Common myeloid progenitor, CD34-positive (primary cell): ENCODE measurements around the gene DKKL1.

Experiments used
- CTCF ChIA-PET: fragments of 350-600 bp; sonication (Branson Sonifier 250); formaldehyde crosslinking; loops from one replicate; lab custom pipeline; 2021; ENCODE audit warnings: antibody characterized with exemption; lab: Charles Lee
- POLR2A ChIA-PET: fragments of 350-600 bp; sonication (Branson Sonifier 250); formaldehyde crosslinking; loops from one replicate; lab custom pipeline; 2021; ENCODE audit warnings: antibody characterized with exemption; lab: Charles Lee
- DNase-seq, 3 donors: peaks; one replicate each; pipeline versions ENCODE4 v3.0.0 to v3.0.0-alpha.2; 2013
- H3K27ac ChIP-seq, 2 experiments: 1 replicate in 1 of 2; 2 replicates in 1 of 2; pipeline ENCODE4 v1.7.0; 2013; ENCODE audit warnings: inconsistent platforms in 2 of 2, low read length in 2 of 2, mild to moderate bottlenecking in 2 of 2, low read depth in 1 of 2, moderate library complexity in 1 of 2; ENCODE audit not compliant: severe bottlenecking in 2 of 2, insufficient read depth in 1 of 2, poor library complexity in 1 of 2
- H3K27me3 ChIP-seq, 5 experiments: replicated peaks in 2 of 5; 1 replicate in 3 of 5; 2 replicates in 2 of 5; pipeline versions ENCODE4 v1.6.1 to v1.7.0; 2013; ENCODE audit warnings: low read length in 4 of 5, mild to moderate bottlenecking in 2 of 5, moderate library complexity in 2 of 5, inconsistent platforms in 1 of 5; ENCODE audit not compliant: insufficient read depth in 5 of 5, control insufficient read depth in 4 of 5
- H3K36me3 ChIP-seq, 4 experiments: 1 replicate in 2 of 4; 2 replicates in 2 of 4; pipeline versions ENCODE4 v1.6.1 to v1.7.0; 2013; ENCODE audit warnings: low read length in 3 of 4, control low read depth in 1 of 4, mild to moderate bottlenecking in 1 of 4; ENCODE audit not compliant: control insufficient read depth in 4 of 4, insufficient read depth in 4 of 4
- H3K4me1 ChIP-seq, 4 experiments: 1 replicate in 3 of 4; 2 replicates in 1 of 4; pipeline versions ENCODE4 v1.6.1 to v1.7.1; 2013; ENCODE audit warnings: low read length in 3 of 4, mild to moderate bottlenecking in 3 of 4, control low read depth in 1 of 4, inconsistent platforms in 1 of 4, moderate library complexity in 1 of 4; ENCODE audit not compliant: control insufficient read depth in 4 of 4, insufficient read depth in 4 of 4; ENCODE audit errors: control extremely low read depth in 1 of 4
- H3K4me3 ChIP-seq, 7 experiments: 1 replicate in 4 of 7; 2 replicates in 3 of 7; pipeline versions ENCODE4 v1.5.1 to v1.7.0; 2013; ENCODE audit warnings: mild to moderate bottlenecking in 7 of 7, low read length in 6 of 7, moderate library complexity in 6 of 7, inconsistent platforms in 2 of 7, low read depth in 2 of 7, control low read depth in 1 of 7; ENCODE audit not compliant: insufficient read depth in 4 of 7, control insufficient read depth in 1 of 7; ENCODE audit errors: extremely low read depth in 1 of 7
- H3K9me3 ChIP-seq, 5 experiments: 1 replicate in 4 of 5; 2 replicates in 1 of 5; pipeline versions ENCODE4 v1.6.1 to v1.7.1; 2013; ENCODE audit warnings: low read length in 4 of 5, mild to moderate bottlenecking in 2 of 5, inconsistent platforms in 1 of 5, low read depth in 1 of 5, moderate library complexity in 1 of 5; ENCODE audit not compliant: control insufficient read depth in 4 of 5, insufficient read depth in 2 of 5; ENCODE audit errors: control extremely low read depth in 1 of 5
- WGBS: methylation state at CpG from one replicate; pipeline ENCODE4 v1.1.5; 2013; ENCODE audit not compliant: insufficient coverage; 5-methylcytosine and 5-hydroxymethylcytosine counted together

Gene DKKL1

DNA sequence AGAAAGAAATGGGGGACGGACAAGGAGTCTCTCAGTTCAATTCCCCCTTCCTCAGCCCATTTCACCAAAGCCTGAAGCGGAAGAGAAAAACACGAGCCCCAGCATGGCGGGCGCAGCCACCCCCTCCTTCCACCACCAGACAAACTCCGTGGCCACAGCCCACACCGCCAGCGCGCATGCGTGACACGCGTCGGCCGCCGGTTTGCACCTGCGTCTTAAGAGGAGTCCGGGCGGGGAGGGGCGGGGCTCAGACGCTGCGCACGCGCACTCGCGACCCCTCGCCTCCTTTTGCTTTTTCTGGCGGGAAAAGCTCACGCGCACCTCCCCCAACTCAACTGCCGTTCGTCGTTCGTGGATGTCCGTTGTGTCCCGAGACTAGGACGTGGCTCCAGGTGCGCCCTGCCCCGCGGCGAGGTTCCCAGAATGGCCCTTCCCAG lies 24.3 kb downstream of the DKKL1 start, which contains the start of gene KASH5:
TSS of gene KASH5 (plus strand) at position 314 of the 437 bp plus-strand sequence. CDS start 2,635 bp downstream, outside the sequence.
- no peak within 1 kb of the TSS for H3K27ac ChIP-seq
- no peaks in the 10 kb centered on the region for H3K36me3 ChIP-seq
- ChIA-PET POLR2A (no interaction called here), CTCF (interaction anchor here (1.0 kb wide), 1 partner anchor 38 kb away, joined by 3 read pairs; no protein-coding TSS in a partner anchor)
- peak; percentile 85 to 87 (median 87) for DNase-seq
- peaks cover 0 to 10% (median 4%) of the 10 kb centered on the region in 4 experiments for H3K4me1 ChIP-seq
- 65% methylated on average over 36 of the region's 40 CpGs for WGBS
- peaks cover 0 to 2% (median 0%) of the 10 kb centered on the region in 5 experiments for H3K27me3 ChIP-seq
- H3K9me3 ChIP-seq: peaks cover 0 to 3% (median 0%) of the 10 kb centered on the region in 5 experiments
- H3K4me3 ChIP-seq: peak within 1 kb of the TSS in 1 of 7 experiments; percentile 10

DNA sequence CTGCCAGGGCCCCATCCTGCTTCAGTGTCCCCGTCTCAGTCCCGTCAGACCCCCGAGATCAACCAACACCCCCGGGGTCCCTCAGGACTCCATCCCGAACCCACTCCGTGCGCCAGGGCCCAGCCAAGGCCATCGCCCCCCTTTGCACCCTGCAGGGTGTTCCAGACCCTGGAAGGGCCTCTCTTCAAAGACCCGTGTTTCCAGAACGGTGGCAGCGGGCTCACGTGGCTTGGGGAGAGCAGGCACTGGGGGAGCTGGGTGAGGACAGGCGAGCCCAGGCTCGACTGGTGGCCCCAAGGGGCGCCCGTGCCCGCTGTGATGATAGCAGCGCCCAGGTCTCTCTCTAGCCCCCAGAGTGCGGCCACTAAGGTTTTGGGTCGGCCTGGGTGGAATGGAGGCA lies 25.7 kb downstream of the DKKL1 start:
- ChIA-PET POLR2A (no interaction called here), CTCF (interaction anchor here (3.8 kb wide), 1 partner anchor 81 kb away, joined by 20 read pairs; no protein-coding TSS in a partner anchor)
- H3K36me3 ChIP-seq: no peaks in the 10 kb centered on the region
- DNase-seq: no peak
- WGBS: 95% methylated on average over 19 of the region's 20 CpGs
- peaks cover 0 to 10% (median 4%) of the 10 kb centered on the region in 4 experiments for H3K4me1 ChIP-seq
- H3K9me3 ChIP-seq: no peaks in the 10 kb centered on the region
- no peak overlapping the region for H3K4me3 ChIP-seq
- H3K27me3 ChIP-seq: peaks cover 0 to 2% (median 0%) of the 10 kb centered on the region in 5 experiments
- no peak overlapping the region for H3K27ac ChIP-seq

DNA sequence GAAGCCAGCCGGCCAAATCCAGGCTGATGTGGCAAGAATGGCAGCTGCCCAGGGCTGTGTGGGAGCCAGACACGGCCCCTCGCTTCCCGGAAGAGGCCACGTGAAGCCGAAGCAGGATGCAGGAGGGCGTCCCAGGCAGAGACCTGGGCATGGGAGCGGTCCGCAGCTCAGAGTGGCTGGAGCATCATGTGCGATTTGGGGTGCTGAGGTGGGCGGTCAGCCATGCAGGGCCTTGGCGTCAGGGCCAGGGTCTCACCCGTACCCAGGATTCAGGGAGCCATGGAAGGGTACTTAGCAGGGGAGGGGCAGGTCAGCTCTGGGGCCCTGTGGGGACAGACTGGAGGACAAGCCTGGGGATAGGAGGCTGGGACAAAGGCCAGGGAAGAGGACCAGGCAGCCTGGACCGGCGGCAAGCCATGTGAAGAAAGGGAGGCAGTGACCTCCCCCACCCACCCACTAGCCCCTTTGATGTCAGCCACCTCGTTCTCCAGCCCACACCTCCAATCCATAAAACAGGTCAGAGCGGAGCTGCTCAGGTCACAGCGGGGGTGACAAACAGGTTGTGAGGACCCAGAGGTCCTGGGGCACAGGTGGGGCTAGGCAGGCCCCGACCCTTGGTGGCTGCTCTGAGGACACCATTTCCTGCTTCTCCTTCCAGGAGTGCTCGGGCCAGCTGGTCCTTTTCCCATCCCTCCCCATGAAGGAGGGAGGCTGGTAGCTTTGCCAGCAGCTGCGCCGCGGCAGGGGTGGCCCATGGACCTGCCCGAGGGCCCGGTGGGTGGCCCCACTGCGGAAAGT lies 26.7 kb downstream of the DKKL1 start:
- ChIA-PET POLR2A (no interaction called here), CTCF (interaction anchor here (0.8 to 3.8 kb wide), 10 partner anchors 10 to 83 kb away, joined by 3 to 23 read pairs (median 7); partner anchors contain the start of genes FLT3LG and GFY)
- WGBS: 93% methylated on average over 22 of the region's 26 CpGs
- Histone ChIP-seq H3K4me1 (peaks cover 0 to 10% (median 4%) of the 10 kb centered on the region in 4 experiments), H3K27me3 (peaks cover 0 to 2% (median 0%) of the 10 kb centered on the region in 5 experiments), H3K4me3 (no peak overlapping the region), H3K9me3 (no peaks in the 10 kb centered on the region), H3K36me3 (no peaks in the 10 kb centered on the region), H3K27ac (no peak overlapping the region)
- DNase-seq: no peak

DNA sequence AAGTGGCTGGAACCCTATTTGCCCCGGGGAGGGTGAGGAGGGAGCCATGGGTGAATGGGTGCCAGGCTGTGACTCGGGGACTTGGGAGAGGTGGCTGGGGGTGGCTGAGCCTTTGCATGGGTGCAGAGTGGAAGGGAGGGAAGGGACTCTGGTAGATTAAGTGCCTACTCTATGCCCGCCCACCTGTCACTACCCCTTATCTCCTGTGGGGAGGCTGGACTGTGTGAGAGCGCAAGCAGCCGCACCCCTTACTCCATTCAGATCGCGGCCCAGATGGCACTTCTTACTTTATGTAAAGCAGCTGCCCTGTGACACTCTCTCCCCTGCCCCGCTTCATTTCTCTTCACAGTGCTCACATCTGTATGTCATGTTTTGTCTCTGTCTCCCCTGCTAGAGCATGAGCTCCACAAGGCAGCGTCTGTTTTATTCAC lies 27.3 kb downstream of the DKKL1 start:
- H3K36me3 ChIP-seq: no peaks in the 10 kb centered on the region
- ChIA-PET POLR2A (no interaction called here), CTCF (interaction anchor here (0.7 to 3.8 kb wide), 17 partner anchors 9 to 88 kb away, joined by 3 to 23 read pairs (median 4); partner anchors contain the start of genes ALDH16A1, FLT3LG and GFY)
- peaks cover 0 to 4% (median 0%) of the 10 kb centered on the region in 5 experiments for H3K27me3 ChIP-seq
- peaks cover 0 to 10% (median 4%) of the 10 kb centered on the region in 4 experiments for H3K4me1 ChIP-seq
- 83% methylated on average over 4 of the region's 9 CpGs for WGBS
- no peak overlapping the region for H3K4me3 ChIP-seq
- no peak overlapping the region for H3K27ac ChIP-seq
- no peaks in the 10 kb centered on the region for H3K9me3 ChIP-seq
- DNase-seq: peak in 1 of 3 donors; percentile 23

DNA sequence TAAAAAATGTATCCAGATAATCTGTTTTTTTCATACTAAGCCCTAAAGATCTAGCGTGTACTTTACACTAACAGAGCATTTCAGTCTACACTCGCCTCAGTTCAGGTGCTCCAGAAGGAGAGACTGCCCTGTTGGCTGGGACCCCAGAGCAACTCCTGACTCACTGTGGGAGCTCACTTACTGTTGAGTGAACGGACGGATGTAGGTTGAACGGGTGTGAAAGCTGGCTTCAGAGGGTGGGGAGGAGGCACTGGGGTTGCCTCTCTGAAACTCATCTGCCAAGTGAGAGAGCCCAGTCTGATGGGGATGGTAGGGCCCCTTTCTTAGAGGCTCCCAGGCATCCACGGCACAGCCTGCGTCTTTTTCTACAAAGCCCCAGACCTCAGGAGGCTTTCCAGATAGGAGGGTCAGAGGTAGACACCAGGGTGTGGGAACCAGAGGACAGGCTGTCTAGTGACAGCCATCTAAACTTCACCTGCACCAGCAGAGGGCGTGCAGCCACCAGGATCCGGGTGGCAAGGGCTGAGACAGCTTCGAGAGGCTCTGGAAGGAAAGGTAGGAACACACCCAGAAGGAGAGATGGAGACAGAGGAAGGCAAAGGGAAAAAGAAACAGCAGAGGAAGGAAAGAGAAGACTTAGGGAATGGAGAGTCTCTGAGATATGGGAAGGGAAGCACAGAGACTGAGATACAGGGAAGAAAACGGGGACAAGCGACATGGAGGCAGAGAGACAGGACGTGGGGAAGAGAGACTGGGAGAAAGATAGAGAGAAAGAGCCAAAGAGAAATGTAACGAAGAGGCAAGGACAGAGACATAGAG lies 28.1 kb downstream of the DKKL1 start:
- POLR2A ChIA-PET: interaction anchor here (0.6 kb wide), 1 partner anchor 82 kb away, joined by 4 read pairs; the partner anchor contains the start of gene FLT3LG
- Histone ChIP-seq H3K4me1 (peaks cover 0 to 10% (median 4%) of the 10 kb centered on the region in 4 experiments), H3K9me3 (no peaks in the 10 kb centered on the region), H3K4me3 (peak overlapping the region in 1 of 7 experiments; percentile 7), H3K27ac (no peak overlapping the region), H3K27me3 (peaks cover 0 to 4% (median 0%) of the 10 kb centered on the region in 5 experiments), H3K36me3 (no peaks in the 10 kb centered on the region)
- peak; percentile 74 to 82 (median 78) for DNase-seq
- CTCF ChIA-PET: interaction anchor here (0.6 to 3.8 kb wide), 20 partner anchors 11 to 290 kb away, joined by 3 to 23 read pairs (median 4); partner anchors contain the start of genes ALDH16A1, FLT3LG and GFY
- WGBS: 34% methylated on average over 11 of the region's 14 CpGs

DNA sequence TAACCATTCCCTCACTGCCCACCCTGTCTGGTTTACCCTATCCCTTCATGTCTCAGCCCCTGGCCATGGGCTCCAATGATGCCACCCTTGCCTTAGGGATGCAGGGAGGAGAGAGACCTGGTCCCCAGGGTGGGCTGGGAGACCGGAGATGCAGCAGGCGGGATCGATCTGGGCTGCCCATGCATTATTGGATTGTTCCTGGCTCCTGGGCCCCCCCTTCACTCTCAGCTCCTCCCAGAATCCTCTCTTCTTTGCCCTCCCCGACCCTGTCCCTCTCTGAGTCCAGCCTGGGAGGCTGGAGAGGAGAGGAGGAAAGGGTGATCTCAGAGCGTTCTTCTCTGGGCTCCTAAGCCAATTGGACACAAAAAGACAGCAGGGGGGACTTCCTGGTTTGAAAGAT lies 30.2 kb downstream of the DKKL1 start:
- H3K36me3 ChIP-seq: no peaks in the 10 kb centered on the region
- H3K27ac ChIP-seq: no peak overlapping the region
- peaks cover 0 to 4% (median 0%) of the 10 kb centered on the region in 5 experiments for H3K27me3 ChIP-seq
- no peaks in the 10 kb centered on the region for H3K9me3 ChIP-seq
- DNase-seq: no peak
- no peak overlapping the region for H3K4me3 ChIP-seq
- ChIA-PET POLR2A (no interaction called here), CTCF (interaction anchor here (0.7 to 3.6 kb wide), 6 partner anchors 10 to 79 kb away, joined by 3 to 23 read pairs (median 8); partner anchors contain the start of gene FLT3LG)
- peaks cover 0 to 10% (median 7%) of the 10 kb centered on the region in 4 experiments for H3K4me1 ChIP-seq
- WGBS: no CpG with 5 or more reads among the region's 5 CpGs
